HG02981 (cell line): Measurements from ENCODE around the gene EFCAB5.
"Not testable (repeated sequence)": the region's sequence is repeated elsewhere in the genome, so short reads cannot be mapped to it uniquely, and the experiment has no call there.

ENCODE experiments used
- ATAC-seq: cut with Tn5 transposase; IDR thresholded peaks from one replicate; pipeline ENCODE4 v1.9.1; 2021; ENCODE audit warnings: mild to moderate bottlenecking, moderate library complexity; ENCODE audit not compliant: unreplicated experiment

The EFCAB5 gene

DNA sequence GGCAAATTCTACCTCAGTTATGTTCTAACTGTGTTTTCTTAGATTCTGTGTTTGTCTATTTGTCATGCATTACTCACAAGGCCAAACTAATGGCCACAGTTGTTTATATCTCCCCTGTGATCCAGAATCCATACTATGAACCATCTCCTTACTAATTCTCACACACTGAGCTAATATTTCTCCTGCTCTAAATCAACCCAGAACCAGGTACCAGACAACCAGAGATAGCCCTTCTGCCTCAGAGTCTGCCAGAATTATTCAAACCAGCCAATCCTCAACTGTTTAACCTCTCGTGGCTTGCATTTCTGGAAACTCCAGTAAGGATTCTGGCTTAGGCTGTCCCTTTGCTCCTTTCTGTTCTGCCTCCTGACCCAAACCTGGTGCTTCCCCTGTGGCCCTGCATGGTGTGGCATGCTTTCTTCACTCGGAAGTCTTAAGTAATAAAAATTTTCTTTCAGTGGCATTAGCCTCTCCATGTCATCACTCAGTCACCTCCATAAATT lies 59.4 kb downstream of the EFCAB5 start:
- ATAC-seq, result no peak

DNA sequence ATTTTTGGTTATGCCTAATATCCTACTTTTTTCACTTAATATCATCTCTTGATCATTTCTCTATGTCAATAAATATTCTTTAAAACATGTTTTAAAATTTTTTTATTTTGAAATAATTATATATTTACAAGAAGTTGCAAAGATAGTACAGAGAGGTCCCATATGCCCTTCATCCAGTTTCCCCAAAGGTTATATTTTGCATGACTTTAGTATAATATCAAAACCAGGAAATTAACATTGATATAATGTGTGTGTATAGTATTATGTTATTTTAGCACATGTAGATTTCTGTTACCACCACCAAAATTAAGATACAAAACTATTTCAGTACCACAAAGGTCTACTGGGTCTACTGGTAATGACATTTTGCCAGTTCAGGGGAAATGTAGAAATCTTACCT lies 60.7 kb downstream of the EFCAB5 start:
- no peak for ATAC-seq

DNA sequence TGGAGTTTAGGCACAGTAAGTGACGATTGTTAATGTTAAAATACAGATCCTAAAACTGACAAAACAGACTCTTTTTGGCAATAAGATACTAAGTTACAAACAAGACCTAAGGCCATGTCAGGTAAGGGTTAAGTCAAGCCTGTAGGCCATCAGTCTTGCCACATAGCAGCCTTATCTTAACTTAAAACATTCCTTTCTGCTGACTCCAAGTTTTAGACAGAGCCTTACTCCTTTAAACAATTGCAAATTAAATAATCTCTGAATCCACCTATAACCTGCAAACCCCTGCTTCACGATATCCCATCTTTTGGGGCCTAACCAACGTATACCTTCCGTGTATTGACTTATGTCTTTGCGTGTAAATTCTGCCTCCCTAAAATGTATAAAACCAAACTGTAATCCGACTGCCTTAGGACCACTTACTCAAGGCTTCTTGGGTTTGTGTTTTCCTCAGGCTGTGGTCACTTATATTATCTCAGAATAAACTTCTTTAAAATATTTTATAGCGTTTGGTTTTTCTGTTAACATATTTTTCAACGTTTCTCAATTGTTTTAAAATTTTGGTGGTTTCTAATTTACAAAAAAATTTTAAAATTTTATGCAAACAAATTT lies 64.4 kb downstream of the EFCAB5 start:
- ATAC-seq, result no peak

GRCh38 chr17:30011934-30012333 lies 70.5 kb downstream of the EFCAB5 start:
- ATAC-seq, result not testable (repeated sequence)

GRCh38 chr17:30021708-30022317 lies 80.4 kb downstream of the EFCAB5 start:
- ATAC-seq, result no peak

DNA sequence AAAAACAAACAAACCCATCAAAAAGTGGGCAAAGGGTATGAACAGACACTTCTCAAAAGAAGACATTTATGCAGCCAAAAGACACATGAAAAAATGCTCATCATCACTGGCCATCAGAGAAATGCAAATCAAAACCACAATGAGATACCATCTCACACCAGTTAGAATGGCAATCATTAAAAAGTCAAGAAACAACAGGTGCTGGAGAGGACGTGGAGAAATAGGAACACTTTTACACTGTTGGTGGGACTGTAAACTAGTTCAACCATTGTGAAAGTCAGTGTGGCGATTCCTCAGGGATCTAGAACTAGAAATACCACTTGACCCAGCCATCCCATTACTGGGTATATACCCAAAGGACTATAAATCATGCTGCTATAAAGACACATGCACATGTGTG lies 83.9 kb downstream of the EFCAB5 start:
- not testable (repeated sequence) for ATAC-seq

DNA sequence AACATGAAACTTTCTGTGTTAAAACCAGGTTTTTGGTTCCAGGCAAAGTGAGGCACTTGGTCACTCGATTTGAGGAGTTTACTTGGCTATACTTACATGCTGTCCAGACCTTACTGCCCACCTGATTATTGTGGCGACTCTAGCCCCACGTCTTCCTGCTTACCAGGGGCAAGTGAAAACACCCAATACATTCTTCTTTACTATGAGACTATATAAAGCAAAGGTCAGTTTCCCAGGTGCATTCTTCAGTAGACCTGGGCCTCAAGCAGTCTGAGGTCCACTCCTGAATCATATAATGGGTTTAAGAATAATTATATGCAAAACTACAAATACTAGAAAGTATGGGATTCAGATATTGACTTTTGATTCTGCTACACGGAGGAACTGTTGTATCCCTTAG lies 86.2 kb downstream of the EFCAB5 start:
- no peak for ATAC-seq

GRCh38 chr17:30031214-30031869 lies 89.9 kb downstream of the EFCAB5 start:
- ATAC-seq, result no peak

DNA sequence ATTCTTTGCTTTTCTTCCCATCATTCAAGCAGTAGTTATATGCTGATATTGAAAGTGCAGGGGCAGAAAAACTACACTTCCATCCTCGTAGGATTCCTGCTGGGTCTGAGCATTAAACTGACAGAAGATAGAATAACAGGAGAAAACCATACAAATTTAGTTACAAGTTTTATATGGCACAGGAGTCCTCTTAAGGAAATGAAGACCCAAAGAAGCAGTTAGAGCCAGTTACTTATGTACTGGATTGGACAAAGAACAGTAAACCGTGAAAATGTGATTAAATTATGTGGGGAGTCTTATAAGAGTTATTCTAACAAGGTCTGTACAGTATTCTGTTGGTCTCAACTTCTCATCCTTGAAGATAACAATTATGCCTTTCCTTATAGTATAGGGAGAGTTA lies 93.9 kb downstream of the EFCAB5 start:
- no peak for ATAC-seq

- ATAC-seq, result not testable (repeated sequence)
These were observed 99.5 kb downstream of the EFCAB5 start for GRCh38 chr17:30040719-30041518.

- no peak for ATAC-seq
These were observed 100.1 kb downstream of the EFCAB5 start for GRCh38 chr17:30041551-30041950.

- no peak for ATAC-seq
These were observed 120.9 kb downstream of the EFCAB5 start for GRCh38 chr17:30062372-30062771.

GRCh38 chr17:30064738-30065137 lies 123.3 kb downstream of the EFCAB5 start:
- no peak for ATAC-seq

DNA sequence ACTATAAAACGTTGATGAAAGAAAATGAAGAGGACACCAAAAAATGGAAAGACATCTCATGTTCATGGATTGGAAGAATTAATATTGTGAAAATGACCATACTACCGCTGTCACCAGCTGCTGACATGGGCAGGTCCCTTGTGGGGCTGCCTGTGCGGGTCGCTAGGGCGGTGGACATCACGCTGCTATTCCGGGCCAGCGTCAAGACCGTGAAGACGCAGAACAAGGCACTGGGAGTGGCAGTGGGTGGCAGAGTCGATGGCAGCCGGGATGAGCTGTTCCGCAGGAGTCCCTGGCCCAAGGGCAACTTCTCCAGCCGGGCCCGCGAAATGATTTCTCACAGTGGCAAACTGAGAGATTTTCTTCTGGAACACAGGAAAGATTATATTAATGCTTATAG lies 127.0 kb downstream of the EFCAB5 start:
- ATAC-seq, result no peak

DNA sequence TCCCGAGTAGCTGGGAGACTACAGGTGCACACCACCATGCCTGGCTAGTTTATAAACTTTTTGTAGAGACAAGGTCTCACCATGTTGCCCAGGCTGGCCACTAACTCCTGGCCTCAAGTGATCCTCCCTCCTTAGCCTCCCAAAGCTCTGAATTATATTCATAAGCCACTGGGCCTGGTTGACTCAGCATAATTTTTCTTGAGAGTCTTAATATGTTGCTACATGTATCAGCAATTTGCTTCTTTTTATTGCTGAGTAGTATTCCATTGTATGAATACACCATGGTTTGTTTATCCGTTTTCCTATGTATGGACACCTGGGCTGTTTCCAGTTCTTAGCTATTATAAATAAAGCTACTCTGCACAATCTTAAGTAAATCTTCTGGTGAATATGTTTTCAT lies 132.8 kb downstream of the EFCAB5 start:
- no peak for ATAC-seq

- ATAC-seq, result no peak
These were observed 133.3 kb downstream of the EFCAB5 start for GRCh38 chr17:30074730-30075129.

GRCh38 chr17:30082773-30083172 lies 141.3 kb downstream of the EFCAB5 start:
- no peak for ATAC-seq

DNA sequence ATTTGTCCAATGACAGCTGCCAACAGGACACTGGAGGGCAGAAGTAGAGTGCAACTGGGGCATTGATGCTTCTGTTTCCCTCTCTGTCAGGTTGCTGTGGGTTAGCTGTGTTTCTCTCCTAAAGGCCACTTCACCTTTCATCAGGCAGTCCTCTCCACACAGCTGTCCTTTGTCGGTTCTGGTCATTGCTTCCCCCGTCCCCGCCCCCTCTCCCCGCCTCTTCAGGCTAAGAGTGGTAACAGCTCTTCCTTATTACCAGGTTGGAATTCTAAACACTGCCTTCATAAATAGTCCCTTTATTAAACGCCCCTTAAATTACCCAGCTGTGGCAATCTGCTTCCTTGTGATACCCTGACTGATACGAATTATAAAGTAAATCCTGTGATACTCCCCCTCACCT lies 143.4 kb downstream of the EFCAB5 start:
- ATAC-seq, result no peak

DNA sequence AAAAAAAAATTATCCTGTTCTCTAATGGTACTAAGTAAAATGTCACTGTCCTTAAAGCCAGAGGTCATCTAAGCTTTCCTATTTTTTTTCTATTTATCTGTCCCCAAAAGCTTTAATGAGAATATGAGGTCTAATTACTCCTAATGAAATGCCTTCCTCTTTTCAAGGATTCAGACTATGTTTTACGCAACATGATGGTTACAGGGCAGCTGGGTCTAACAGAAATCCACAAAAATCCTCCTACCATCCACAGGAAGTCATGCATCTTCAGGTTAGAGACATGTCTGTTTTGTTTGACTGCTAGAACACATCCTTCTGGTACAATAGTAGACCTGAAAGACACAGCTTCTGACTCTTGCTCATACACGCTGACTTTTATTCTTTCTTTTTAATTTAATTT lies 145.5 kb downstream of the EFCAB5 start:
- no peak for ATAC-seq

DNA sequence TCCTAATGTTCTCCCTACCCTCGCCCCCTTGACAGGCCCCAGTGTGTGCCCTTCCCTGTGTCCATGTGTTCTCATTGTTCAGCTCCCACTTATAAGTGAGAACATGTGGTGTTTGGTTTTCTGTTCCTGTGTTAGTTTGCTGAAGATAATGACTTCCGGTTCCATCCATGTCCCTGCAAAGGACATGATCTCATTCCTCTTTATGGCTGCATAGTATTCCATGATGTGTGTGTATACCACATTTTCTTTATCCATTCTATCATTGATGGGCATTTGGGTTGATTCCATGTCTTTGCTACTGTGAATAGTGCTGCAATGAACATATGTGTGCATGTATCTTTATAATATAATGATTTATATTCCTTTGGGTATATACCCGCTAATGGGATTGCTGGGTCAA lies 146.0 kb downstream of the EFCAB5 start:
- not testable (repeated sequence) for ATAC-seq

DNA sequence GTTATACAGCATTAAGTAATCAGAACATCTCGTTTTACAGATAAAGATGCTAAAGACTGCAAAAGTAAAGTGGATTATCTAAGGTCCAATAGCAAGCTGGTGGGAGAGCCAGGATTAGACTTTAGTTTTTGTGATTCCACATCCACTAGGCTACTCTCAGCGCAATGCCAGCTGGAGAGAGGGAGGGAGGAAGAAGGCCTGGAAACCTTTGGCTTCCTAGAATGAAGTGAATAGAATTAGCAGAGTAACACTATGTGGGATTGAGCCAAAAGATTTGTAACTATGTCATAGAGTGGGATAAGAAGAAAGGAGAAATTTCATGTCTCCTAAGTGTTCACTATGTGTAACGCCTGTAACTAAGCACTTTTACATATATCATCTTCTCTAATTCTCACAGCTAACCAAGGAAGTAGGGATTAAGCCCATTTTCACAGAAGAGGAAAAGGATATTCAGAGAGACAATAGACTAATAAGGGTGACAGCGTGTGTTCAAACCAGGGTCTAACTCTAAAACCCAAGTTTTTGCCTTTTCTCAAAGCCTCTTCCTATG lies 149.8 kb downstream of the EFCAB5 start:
- ATAC-seq, result no peak
